AG10803 (cell line): ENCODE data around the gene MYO3A.

ENCODE experiments used
- DNase-seq: peaks from one replicate; pipeline ENCODE4 v3.0.0; 2010; ENCODE audit warnings: low read depth
- H3K4me3 ChIP-seq: 2 replicates; pipeline ENCODE4 v1.5.1; 2011; ENCODE audit warnings: mild to moderate bottlenecking, low read length, control low read depth
- CTCF ChIP-seq: conservative IDR thresholded peaks from 2 replicates; pipeline ENCODE4 v1.5.1; 2011; ENCODE audit warnings: mild to moderate bottlenecking, low read length, control low read depth, inconsistent platforms

Gene MYO3A

GRCh38 chr10:26227786-26228185 is 293.8 kb downstream of the MYO3A start:
- no peak for DNase-seq
- TF ChIP-seq CTCF: no peak
- no peak overlapping the region for H3K4me3 ChIP-seq

- no peak overlapping the region for H3K4me3 ChIP-seq
- TF ChIP-seq CTCF: no peak
- DNase-seq: no peak
Measured at GRCh38 chr10:26232174-26232573, 298.1 kb downstream of the MYO3A start.

- no peak for TF ChIP-seq CTCF
- no peak for DNase-seq
Measured at GRCh38 chr10:26235761-26236160, 301.7 kb downstream of the MYO3A start.

GRCh38 chr10:26238378-26238777 is 304.3 kb downstream of the MYO3A start:
- TF ChIP-seq CTCF: no peak
- no peak overlapping the region for H3K4me3 ChIP-seq
- DNase-seq: no peak

More at GRCh38 chr10:26235761-26236160, 301.7 kb downstream of the MYO3A start:
- H3K4me3 ChIP-seq: no peak overlapping the region

GRCh38 chr10:26242706-26243350 is 308.8 kb downstream of the MYO3A start:
- no peak for DNase-seq
- TF ChIP-seq CTCF: no peak
- no peak overlapping the region for H3K4me3 ChIP-seq

GRCh38 chr10:26243351-26243720 is 309.3 kb downstream of the MYO3A start:
- no peak for DNase-seq
- no peak for TF ChIP-seq CTCF
- no peak overlapping the region for H3K4me3 ChIP-seq

- no peak for DNase-seq
- H3K4me3 ChIP-seq: no peak overlapping the region
- TF ChIP-seq CTCF: no peak
Measured at GRCh38 chr10:26249681-26250080, 315.7 kb downstream of the MYO3A start.
